ENCODE results near the gene TYMS.

- TF ChIP-seq CTCF (conservative IDR thresholded peaks at IDR 0.05) (no peak), EZH2 (IDR thresholded peaks at IDR 0.05; ENCODE audit: low read depth) (no peak)
Measured at GRCh38 chr18:627231-627630, 30.2 kb upstream of the TYMS start.
